Stimulated activated CD8-positive, alpha-beta memory T cell treated with anti-CD3 and anti-CD28 coated beads, Interleukin-15, amount 100 ng/mL, for 48 hours (primary cell): ENCODE measurements around the gene PROK1.

Source experiments
- DNase-seq, 2 donors: peaks; one replicate each; pipeline ENCODE4 v3.0.0-alpha.2; 2020; ENCODE audit warnings: low read depth in 2 of 2

Gene PROK1

DNA sequence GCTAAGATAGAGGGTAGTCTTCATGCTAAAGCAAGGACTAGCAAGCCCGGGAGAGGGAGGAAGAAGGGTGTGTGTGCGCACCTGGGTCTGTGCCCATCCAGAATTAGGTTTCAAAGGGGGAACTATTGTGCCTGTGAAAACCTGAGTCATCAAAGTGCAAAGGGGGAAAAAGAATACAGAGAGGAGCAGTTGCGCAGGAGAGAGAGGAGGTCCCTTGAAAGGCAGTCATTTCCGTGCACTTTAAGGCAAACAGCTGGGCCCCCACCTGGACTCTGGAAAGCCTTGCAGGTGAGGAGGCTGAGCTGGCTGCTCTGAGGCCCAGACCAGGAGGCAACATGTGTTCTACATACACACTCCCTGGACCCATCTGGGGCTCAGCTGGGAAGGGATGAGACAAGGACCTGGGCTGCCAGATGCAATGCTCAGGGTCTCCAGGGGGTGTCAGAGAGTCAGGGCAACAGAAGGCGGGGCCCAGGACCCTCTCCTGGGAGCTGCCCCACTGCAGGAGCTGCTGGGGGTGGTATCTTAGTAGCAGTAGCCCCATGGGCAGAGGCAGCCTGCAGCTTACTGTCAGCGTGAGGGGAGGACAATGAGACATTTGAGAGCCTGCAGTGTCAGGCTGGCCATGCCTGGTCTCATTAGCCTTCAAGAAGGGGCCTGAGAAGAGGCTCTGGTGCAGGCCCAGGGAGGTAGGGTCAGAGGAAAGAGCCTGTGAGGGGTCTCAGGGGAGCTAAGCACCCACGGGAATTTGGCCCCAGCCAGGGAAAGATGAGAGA is 14.3 kb downstream of the PROK1 start:
- no peak for DNase-seq

DNA sequence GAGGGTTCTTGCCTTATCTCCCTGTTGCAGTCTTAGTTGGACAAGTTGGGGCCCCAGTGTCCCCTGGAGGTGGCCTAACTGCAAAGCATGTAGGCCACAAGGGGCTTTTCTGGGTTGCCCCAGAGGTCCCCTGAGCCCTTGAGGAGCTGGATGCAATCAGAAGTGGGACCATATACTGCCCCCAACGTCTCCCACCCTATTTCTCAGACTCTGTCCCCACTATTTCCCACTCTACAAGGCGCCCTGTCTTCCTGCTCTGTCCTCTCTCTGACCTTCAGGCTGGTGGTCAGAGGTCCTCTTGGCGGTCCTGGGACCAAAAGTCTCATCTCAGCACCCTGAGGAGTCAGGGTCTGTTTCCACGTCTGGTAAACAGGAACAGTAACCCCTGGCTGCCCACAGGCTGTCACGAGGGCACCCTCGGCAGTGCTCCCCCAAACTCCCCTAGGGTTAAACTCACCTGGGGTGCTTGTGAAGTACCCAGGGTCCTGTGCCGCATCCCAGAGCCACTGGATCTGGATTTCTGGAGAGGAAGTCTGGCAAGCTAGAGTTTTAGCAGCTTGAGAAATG is 14.9 kb downstream of the PROK1 start:
- no peak for DNase-seq

DNA sequence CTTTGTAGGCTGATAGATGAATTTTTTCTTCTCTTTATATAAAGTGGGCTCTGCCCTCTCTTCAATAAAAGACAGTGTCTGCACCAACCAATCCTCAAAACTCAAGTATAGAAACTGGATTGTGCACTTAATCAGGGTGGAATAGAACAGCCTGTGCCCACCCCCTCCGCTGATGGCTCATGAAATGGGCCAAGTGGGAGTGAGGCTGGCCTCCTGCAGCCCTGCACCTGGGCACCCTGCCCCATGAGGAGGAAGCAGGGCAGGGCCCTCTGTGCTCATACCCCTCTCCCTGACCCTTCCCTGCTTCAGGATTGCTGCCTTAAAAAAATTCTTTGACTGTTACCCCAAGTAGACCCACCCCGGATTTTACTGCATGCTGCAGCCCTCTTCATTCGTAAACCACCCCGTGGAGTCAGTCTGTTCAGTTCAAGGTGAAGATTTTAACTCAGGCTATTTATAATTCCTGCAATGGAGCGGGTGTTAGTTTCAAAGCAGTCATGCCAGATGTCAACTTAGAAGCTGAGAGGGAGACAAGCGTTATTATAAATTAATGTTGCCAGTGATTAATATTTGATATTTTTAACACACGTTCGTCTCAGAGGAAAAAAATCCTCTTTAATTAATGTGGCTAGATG is 15.8 kb downstream of the PROK1 start:
- no peak for DNase-seq

DNA sequence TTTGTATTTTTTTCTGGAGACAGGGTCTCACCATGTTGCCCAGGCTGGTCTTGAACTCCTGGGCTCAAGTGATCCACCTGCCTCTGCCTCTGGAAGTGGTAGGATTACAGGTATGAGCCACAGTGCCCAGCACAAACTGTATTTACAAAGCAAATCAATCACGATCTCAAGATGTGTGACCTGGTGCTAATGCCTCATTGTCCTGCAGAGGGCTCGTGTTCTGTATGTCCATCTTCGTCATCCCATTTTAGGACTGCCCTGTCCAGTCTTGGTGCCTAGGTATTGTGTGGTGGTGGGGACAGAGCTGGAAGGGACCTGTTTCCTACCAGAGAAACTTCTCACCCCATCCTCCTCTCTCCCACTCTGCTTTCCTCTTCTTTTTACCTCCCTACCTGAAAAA is 20.2 kb downstream of the PROK1 start:
- no peak for DNase-seq

DNA sequence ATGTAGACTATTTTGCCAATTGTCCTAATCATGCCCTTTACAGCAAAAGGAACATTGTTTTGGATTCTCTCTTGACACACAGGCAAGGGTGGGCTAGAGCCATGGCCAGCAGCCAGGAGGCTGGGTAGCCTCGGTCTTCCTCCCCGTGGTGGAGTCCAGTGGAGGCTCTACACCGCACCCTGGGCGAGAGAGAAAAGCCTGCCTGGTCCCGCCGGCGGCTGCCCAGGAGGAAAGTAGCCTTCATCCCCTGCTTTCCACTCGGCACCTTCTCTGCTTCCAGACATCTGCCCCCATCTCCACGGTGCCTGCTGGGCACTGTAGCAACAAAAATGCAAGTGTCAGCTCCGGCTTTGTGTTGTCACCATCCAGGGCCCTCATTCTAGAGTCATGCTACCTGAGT is 21.6 kb downstream of the PROK1 start:
- DNase-seq: no peak

DNA sequence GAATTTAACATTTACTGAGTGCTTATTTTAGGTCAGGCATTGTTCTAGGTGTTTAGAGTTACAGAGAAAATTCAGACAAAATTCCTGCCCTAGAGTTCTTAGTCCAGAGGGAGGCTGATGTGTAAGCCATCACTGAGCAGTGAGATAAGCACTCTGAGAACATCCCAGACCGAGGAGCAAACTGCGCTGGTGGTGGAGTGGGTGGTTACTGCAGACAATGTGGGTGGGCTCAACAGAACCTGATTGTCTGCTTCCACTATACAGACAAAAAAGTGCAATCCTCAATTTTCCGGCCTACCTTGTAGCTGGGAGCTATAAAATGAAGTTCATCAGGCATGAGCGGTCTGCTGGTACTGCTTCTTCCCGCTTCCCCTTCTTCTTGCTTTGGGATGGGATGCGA is 23.5 kb downstream of the PROK1 start:
- no peak for DNase-seq

DNA sequence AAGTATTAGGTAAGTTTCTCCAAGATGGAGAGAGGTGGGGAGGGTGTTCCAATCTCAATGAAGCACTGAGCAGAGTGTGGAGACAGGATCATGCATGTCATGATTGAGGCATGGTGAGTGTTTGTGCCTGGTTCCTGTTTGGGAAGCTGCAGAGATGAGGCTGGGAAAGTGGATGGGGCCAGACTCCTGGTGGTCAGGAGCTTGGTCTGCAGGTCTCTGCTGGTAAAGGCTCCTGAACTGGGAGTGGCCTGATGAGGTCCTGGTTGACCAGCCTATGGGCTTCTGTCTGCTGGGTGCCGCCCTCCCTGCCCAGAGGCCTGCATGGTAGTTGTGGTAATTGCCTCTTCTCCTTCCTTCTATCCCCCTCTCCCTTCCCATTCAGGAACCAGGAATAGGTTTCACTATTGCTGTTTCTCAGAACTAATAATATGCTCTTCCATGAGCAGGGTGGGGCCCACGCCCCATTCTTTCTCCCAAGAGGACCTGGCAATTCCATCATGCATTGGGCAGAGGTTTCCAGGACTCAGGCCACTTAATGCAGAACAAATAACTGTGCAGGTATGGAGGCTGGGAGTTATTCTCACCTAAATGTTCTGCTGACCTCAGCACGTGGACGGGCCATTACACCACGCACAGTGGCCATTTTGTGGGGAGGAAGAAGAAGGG is 24.5 kb downstream of the PROK1 start:
- no peak for DNase-seq

DNA sequence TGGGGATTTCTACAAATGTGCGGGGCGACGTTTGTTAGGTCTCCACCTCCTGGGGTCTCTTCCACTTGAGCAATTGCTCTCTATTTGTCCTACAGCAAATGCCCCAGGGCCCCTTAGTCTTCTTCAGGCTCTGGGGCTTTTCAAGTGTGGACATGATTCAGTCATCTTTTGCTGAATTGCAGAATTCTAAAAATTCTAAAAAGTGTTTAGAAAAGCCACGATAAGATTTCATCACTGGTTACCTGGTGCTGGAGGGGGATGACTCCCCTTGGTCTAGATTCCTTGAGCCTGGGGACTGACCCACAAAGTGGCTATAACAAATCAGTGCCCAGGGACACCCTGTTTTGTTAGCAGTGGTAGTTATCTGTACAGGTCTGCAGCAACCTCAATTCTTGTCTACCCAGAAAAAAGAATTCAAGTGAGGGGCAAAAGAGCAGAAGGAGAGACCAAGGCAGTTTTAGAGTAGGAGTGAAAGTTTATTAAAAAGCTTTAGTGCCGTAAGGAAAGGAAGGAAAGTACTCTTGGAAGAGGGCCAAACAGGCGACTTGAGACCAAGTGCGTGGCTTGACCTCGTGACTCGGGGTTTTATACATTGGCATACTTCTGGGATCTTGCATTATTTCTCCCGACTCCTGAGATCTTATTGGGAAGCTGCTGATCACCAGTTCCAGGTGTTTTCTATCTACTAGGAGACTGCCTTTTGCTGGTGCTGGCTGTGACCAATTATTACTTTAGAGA is 25.2 kb downstream of the PROK1 start:
- no peak for DNase-seq

DNA sequence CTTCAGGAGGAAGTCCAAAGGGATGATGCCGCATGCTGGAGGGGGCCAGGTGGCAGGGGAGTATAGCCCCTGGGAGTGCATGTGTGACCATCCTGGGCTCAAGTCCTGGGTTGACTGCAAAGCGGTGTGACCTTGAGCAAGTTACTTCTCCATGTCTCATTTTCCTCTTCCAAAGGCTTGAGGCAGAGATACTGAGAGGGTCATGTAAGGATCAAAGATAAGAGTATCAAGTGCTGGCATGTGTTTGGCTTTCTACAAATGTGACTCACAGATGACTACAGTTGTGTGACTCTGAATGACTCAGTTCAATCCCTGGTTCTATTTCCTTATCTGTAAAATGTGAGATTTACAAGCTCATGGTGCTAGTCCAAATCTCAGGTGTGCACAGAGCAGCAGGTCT is 26.1 kb downstream of the PROK1 start:
- no peak for DNase-seq

DNA sequence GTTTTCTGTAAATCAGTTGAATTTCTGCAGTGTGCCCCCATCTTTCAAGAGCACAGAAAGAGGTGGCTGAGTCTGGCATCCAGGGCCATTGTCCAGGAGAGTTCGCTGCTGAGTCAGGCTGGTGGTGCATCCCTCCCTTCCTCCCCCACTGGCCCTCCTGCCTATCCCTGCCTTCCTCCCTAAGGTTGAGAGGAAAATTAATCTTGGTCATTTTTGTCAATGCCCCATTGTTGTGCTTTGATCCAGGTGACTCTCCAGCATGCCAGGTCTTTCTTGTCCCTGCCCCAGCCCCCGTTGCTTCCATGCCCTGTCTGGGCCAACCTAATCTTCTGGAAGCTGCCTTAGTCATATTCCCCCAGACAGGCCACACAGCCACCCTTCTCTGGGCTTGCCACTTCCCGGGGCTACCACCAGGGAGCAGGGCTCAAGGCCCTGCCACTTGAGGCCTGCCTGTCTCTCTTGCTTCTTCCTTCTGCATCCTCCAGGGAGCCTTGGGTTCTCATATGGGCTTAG is 26.6 kb downstream of the PROK1 start:
- no peak for DNase-seq

DNA sequence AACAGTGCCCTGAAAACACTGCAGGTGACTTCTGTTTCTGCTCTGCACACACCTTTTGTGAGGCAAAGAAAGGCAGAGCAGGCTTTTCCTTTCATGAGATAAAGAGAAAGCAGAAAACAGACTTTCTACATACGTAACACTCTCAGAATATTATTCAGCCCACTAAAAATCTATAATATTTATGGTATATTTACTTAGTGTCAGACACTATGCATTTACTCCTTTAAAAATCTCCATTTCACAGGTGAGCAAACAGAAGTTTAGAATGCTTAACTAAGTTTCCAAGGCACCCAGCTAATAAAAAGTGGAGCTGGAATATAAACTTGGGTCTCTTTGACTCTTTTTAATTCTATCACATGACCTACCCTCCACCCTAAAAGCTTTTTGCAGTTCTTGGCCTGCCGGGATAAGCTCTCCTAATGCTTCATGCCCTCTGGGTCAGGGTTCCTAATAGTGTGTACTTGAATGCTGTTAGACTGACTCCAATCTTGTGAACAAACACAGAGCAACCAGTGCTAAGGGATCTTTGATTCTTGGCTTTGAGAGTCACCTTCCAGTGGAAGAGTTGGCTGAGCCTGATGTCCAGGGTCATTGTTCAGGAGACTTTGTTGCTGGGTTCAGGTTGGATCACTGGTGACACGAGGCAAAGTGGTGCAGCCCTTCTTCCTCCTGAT is 27.2 kb downstream of the PROK1 start:
- no peak for DNase-seq

DNA sequence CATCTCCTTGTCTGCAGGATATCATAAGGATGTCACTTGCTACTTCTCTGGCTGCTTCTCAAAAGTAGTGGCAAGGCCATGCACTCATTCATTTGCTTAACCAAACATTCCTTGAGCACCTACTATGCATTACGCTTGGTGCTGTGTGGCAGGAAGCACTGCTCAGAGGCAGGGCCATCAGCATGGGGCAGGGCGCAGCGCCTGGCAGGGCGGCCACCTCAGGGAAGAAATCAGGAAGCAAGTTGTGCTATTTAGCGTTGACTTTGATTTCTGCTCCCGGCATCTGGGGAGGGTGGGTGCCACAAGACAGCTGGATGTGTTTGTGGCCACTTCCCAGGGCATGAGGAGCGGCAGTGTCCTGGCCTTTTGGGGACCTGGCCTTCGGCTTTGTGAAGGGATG is 27.9 kb downstream of the PROK1 start:
- DNase-seq: no peak

DNA sequence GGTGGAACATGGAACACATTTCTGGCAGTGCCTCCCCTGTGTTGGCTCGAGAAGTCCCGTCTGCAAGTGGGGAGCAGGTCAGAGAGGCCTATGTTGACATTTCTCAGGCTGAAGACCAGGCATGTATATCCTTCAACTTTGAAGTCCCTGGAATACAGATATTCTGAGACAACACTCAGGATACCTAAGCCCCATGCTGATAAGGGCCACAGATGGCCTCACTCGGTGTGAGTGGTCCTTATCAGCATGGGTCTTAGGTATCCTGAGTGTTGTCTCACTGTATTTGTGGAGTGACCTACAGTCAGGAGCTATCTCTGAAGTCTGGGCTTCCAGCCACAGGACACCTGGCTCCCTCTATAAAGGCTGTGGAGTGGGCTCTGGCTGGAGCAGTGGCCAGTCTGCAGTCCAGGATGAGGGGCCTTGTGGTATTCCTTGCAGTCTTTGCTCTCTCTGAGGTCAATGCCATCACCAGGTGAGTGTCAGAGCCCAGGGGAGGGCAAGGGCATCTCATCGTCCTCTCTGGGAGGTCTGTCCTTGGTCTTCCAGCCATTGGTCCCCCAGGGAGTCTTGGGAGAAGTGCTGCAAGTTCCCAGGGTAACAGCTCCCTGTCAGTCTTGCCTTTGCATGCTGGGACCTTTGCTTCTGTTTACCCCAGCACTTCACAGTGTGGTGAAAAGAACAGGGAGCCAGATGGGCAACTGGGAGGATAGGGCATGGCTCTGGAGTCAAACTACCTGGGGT is 29.6 kb downstream of the PROK1 start:
- DNase-seq: no peak

DNA sequence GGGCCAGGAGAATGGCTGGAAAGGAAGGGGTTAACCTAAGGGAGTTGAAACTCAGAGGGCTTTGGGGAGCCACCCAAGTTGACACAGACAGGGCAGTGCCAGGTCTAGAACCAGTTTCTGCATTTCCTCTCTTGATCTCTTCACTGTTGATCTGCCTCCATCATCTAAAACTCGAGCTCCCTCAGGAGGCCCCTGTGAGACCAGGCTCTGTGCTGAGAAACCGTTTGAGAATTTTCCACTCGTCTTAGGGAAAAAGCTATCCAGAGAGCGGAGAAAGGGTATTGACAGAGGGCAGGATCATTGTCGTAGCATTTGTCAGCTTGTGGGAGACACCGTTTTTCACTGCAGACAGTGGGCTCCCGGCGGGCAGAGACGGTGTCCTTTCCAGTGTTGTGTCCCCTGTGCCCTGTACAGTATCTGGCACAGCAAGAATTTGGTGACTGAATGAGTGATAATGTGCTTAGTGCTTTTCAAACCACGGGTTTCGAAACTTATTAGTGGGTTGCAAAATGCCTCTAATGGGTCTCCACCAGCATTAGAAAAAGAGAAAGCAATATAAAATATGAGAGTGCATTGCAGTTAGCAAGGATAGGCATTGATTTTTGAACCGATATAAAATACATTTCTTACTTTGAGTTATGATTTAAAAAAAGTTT is 31.1 kb downstream of the PROK1 start:
- DNase-seq: no peak

DNA sequence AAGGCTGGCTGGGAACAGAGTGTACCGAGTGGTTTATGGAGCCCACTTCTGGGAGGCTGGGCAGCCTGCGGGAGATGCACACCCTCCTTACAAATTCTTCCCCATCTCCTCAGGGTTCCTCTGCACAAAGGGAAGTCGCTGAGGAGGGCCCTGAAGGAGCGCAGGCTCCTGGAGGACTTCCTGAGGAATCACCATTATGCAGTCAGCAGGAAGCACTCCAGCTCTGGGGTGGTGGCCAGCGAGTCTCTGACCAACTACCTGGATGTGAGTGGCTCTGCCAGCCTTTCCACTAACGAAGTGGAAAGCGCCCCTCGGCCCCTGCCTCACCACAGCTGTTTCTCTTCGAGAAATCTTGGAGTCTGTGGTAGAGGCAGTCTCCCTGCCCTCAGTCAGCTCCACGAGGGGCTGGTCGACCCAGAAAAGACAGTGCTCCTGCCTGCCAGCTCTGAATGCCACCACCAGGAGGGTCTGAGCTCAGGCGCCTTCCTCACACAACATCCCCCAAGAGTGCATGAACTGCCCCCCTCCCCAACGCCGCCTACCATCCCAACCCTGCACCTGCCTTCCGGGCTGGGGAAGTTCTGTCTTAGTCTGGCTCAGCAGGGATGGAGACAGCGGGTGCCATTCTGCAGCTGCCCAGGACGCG is 31.8 kb downstream of the PROK1 start:
- DNase-seq: no peak

DNA sequence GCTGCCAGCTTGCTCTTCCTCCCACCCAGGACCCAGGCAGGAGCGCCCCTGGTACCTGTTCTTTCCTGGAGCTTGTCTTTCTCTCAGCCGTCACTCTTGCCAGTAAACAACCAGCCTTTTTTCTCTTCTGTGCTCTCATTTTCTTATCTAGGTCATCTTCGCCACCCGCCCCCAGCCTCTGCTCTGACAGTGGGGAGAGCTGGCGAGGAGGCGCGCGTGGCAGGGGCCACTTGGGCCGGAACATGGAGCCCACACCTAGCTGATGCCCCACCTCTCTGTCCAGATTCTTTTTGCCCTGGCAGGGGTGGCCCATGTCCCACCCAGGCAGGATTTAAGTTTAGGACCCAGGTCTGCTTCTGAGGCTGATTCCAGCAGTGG is 32.3 kb downstream of the PROK1 start:
- DNase-seq: no peak

DNA sequence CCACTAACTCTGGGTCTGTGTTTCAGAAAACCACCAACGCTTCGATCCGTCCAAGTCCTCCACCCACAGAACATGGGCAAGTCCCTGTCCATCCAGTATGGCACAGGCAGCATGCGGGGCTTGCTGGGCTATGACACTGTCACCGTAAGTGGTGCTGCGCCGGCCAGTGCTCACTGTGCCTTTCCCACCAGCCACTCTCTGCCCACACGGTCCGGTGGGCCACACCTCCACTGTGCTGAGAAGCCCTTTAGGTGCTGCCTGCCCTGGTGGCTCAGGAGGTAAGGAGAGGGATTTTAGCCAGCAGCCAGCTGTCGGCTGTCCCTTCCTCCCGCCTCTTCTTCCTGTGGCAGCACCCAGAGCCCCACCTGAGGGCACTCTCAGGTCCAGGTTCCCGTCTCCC is 33.9 kb downstream of the PROK1 start:
- DNase-seq: no peak

DNA sequence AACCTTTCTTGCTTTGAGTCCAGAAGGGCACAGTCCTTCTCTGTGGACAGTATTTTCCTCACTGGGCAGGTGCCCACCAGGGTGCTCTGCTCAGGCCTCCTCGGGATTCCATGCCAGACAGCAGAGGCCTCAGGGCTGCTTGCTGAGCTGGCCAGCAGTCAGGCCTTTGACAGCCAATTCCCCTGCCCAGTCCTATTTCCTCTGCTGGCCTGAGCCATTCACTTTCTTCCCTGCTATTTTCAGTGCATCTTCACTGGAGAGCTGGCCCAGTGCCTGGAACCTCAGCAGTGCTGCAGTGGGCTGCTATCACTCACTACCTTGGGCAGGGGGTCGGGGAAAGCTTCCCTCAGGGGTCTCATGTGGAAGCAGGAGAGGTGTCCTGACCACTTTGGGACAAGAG is 34.8 kb downstream of the PROK1 start:
- no peak for DNase-seq

DNA sequence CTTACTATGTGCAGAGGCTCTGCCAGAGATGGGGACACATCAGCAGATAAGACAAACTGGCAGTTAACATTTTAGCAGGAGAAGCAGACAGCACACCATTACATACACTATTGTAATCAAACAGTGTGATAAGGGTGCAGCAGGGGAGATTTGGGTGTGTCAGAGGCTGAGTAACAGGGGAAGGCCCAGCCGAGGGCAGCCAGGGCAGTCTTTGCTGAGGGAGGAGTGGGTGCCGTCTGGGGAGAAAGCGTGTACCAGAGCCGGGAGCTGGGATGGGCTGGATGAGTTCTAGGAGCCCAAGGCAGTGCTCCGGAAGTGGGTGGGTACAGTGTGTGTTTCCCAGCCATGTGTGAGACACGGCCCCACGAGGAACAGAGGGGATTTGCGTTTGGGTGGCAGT is 36.8 kb downstream of the PROK1 start:
- DNase-seq: no peak

DNA sequence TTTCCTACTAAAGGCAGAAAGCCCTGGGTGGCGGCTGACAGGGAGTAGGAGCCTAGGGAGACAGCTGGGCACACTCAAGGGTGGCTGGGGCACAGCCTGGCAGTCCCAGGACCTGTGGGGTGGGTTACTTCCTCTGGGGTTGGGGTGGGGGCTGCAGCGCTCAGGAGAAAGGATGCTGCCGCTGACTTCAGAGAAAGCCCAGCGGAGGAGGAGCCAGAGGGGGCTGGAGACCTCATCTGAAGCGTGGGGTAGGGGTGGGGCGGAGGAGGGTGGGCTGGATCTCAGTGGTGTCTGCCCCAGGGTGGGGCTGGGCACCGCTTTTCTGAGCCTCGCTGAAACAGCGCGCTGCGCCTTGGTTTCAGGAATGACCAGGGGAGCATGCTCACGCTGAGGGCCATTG is 37.2 kb downstream of the PROK1 start:
- no peak for DNase-seq
